SK-N-SH (cell line): ENCODE results near the gene TBCC.

Experiments
- CTCF ChIP-seq: fragments of 200-600 bp; sonication (generic); IDR thresholded peaks from 2 replicates; pipeline ENCODE4 v1.6.1; 2017; ENCODE audit warnings: antibody characterized with exemption, mild to moderate bottlenecking, moderate library complexity
- EZH2phosphoT487 ChIP-seq: fragments of 200-600 bp; sonication (generic); IDR thresholded peaks from 2 replicates; pipeline ENCODE4 v1.6.1; 2017; ENCODE audit warnings: low read depth, mixed run types, mild to moderate bottlenecking, antibody characterized with exemption, moderate library complexity, borderline replicate concordance
- FOXM1 ChIP-seq: IDR thresholded peaks from 2 replicates; pipeline ENCODE4 v1.4.0; 2012; ENCODE audit warnings: low read depth, mild to moderate bottlenecking
- JUND ChIP-seq: IDR thresholded peaks from 2 replicates; pipeline ENCODE4 v1.4.0; 2012
- MXI1 ChIP-seq: IDR thresholded peaks from 2 replicates; pipeline ENCODE4 v1.6.1; 2012; ENCODE audit warnings: mild to moderate bottlenecking, low read depth, low read length, improper control_type of control experiment
- NFIC ChIP-seq: IDR thresholded peaks from 2 replicates; pipeline ENCODE4 v1.4.0; 2012; ENCODE audit warnings: borderline replicate concordance
- NRF1 ChIP-seq: IDR thresholded peaks from 2 replicates; pipeline ENCODE4 v1.6.1; 2012; ENCODE audit warnings: low read depth, mild to moderate bottlenecking, low read length
- PBX3 ChIP-seq: IDR thresholded peaks from 2 replicates; pipeline ENCODE4; 2012
- RCOR1 ChIP-seq: fragments of 150-350 bp; IDR thresholded peaks from 2 replicates; pipeline ENCODE4 v1.6.1; 2017; ENCODE audit warnings: antibody characterized with exemption, low read length
- REST ChIP-seq: IDR thresholded peaks from 2 replicates; pipeline ENCODE4 v1.6.1; 2012; ENCODE audit warnings: mild to moderate bottlenecking, low read depth, low read length, moderate library complexity
- RFX5 ChIP-seq: IDR thresholded peaks from 2 replicates; pipeline ENCODE4 v1.6.1; 2012; ENCODE audit warnings: mild to moderate bottlenecking, improper control_type of control experiment, low read length

GRCh38 chr6:42745083-42745639 is 742 bp downstream of the TBCC start:
- TF ChIP-seq CTCF (no peak), FOXM1 (no peak), PBX3 (no peak), MXI1 (no peak), EZH2phosphoT487 (no peak), RCOR1 (no peak), JUND (no peak), REST (no peak), NFIC (no peak), RFX5 (no peak), NRF1 (no peak)
